Bronchial epithelial cell (primary cell): ENCODE results near the gene MYEOV. TPM values are rescaled to one million over a fixed set of nuclear protein-coding genes. Genes with fewer than 3 reads are reported as not detected.

ENCODE experiments used
- DNase-seq: peaks from one replicate; pipeline ENCODE4 v3.0.0-alpha.2; 2010; ENCODE audit warnings: low read depth
- FAIRE-seq: peaks from 2 replicates; lab custom pipeline; 2011; peaks lifted over from hg19 to GRCh38; lab: Jason Lieb, UNC
- H3K27me3 ChIP-seq: 2 replicates; pipeline ENCODE4 v1.5.1; 2011; ENCODE audit warnings: low read length; ENCODE audit not compliant: control insufficient read depth, insufficient read depth
- H3K36me3 ChIP-seq: 2 replicates; pipeline ENCODE4 v1.5.1; 2011; ENCODE audit warnings: low read length; ENCODE audit not compliant: control insufficient read depth, insufficient read depth
- H3K4me3 ChIP-seq: 2 replicates; pipeline ENCODE4 v1.5.1; 2011; ENCODE audit warnings: mild to moderate bottlenecking, low read depth, low read length, control low read depth
- CTCF ChIP-seq: IDR thresholded peaks from 2 replicates; pipeline ENCODE4 v1.5.1; 2011; ENCODE audit warnings: mild to moderate bottlenecking, moderate library complexity, low read length, control low read depth, inconsistent platforms; ENCODE audit not compliant: insufficient read depth, severe bottlenecking
- total RNA-seq: library from RNA; depleted of rRNA; stranded (reverse); fragments of >200 nt; gene quantifications from 2 replicates; pipeline ENCODE4 v1.2.1, GENCODE V29; 2014

MYEOV gene
- total RNA-seq, 1 donor from 2014 or later = 0.26 TPM

- FAIRE-seq = no peak
- H3K36me3 ChIP-seq = no peaks in the 10 kb centered on the region
- no peak for TF ChIP-seq CTCF
- H3K27me3 ChIP-seq = no peaks in the 10 kb centered on the region
- DNase-seq = no peak
- no peak overlapping the region for H3K4me3 ChIP-seq
Observed at GRCh38 chr11:69339041-69339733, 45.2 kb downstream of the MYEOV start.

DNA sequence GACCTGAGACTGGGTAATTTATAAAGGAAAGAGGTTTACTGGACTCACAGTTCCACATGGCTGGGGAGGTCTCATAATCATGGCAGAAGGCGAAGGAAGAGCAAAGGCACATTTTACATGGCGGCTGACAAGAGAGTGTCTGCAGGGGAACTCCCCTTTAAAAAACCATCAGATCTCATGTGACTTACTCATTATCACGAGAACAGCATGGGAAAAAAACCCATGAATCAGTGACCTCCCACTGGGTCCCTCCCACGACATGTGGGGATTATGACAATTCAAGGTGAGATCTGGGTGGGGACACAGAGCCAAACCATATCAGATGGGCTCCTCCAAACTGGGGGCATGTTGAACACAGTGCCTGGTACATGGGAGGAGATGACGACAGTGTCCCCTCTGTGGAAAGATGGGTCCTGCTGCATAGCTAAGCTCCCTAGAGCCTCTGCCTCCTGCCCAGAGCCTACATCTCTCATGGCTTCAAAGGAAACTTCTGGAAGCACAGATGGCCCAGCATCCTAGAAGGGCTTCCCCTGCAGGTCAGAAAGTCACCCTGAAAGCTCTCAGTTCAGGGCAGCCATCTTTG is 46.1 kb downstream of the MYEOV start:
- DNase-seq (no peak), FAIRE-seq (no peak)
- no peaks in the 10 kb centered on the region for H3K36me3 ChIP-seq
- H3K4me3 ChIP-seq = no peak overlapping the region
- no peak for TF ChIP-seq CTCF
- H3K27me3 ChIP-seq = no peaks in the 10 kb centered on the region

- no peak for TF ChIP-seq CTCF
- H3K27me3 ChIP-seq = no peaks in the 10 kb centered on the region
- no peak overlapping the region for H3K4me3 ChIP-seq
- FAIRE-seq = no peak
- no peak for DNase-seq
- no peaks in the 10 kb centered on the region for H3K36me3 ChIP-seq
Observed at GRCh38 chr11:69342588-69343330, 48.8 kb downstream of the MYEOV start.

GRCh38 chr11:69343401-69344321 is 49.7 kb downstream of the MYEOV start:
- Histone ChIP-seq H3K36me3 (no peaks in the 10 kb centered on the region), H3K27me3 (no peaks in the 10 kb centered on the region), H3K4me3 (no peak overlapping the region)
- no peak for TF ChIP-seq CTCF
- DNase-seq (no peak), FAIRE-seq (no peak)

DNA sequence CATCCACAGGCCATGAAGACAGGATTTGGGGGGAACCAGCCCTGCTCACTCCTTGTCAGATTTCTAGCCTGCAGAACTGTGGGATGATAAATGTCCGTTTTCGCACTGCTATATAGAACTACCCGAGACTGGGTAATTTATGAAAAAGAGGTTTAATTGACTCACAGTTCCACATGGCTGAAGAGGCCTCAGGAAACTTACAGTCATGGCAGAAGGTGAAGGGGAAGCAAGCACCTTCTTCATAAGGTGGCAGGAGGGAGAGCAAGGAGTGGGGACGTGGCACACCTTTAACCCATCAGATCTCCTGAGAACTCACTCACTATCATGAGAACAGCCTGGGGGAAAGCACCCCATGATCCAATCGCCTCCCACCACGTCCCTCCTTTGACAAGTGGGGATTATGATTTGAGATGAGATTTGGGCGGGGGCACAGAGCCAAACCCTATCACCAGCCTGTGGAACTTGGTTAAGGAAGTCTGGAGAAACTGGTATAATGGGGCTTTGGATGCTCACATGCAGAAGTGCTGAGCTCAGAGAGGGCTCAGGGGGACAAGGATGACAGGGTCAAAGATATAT is 50.7 kb downstream of the MYEOV start:
- FAIRE-seq (no peak), DNase-seq (no peak)
- H3K27me3 ChIP-seq = no peaks in the 10 kb centered on the region

More for the DNA sequence above, 50.7 kb downstream of the MYEOV start:
- Histone ChIP-seq H3K4me3 (no peak overlapping the region), H3K36me3 (no peaks in the 10 kb centered on the region)
- TF ChIP-seq CTCF = no peak

Other genes with a start within 250 kb of the MYEOV start
- 4.5 and 6.5 TPM in 2 replicates for gene TPCN2, start 245.2 kb upstream of the MYEOV start, total RNA-seq
- gene SMIM38, start 138.2 kb upstream of the MYEOV start, total RNA-seq = 0.26 and 0.38 TPM in 2 replicates
- gene LINC01488, start 187.5 kb downstream of the MYEOV start, total RNA-seq = not detected in 2 replicates